HL-60 (cell line): ENCODE measurements around the gene TMEM141.

ENCODE experiments used
- SPI1 ChIP-seq: IDR thresholded peaks from 2 replicates; pipeline ENCODE4 v1.6.1; 2012; ENCODE audit warnings: low read depth, mild to moderate bottlenecking, borderline replicate concordance
- TF ChIP-seq, protein P1 (sequence below): IDR thresholded peaks from one replicate; pipeline ENCODE4 v1.5.1; 2011; ENCODE audit warnings: low read length, control low read depth, inconsistent platforms; ENCODE audit not compliant: insufficient read depth
- TF ChIP-seq, protein P2 (sequence below): IDR thresholded peaks from 2 replicates; pipeline ENCODE4 v1.6.1; 2012; ENCODE audit warnings: low read depth; ENCODE audit not compliant: insufficient replicate concordance

DNA sequence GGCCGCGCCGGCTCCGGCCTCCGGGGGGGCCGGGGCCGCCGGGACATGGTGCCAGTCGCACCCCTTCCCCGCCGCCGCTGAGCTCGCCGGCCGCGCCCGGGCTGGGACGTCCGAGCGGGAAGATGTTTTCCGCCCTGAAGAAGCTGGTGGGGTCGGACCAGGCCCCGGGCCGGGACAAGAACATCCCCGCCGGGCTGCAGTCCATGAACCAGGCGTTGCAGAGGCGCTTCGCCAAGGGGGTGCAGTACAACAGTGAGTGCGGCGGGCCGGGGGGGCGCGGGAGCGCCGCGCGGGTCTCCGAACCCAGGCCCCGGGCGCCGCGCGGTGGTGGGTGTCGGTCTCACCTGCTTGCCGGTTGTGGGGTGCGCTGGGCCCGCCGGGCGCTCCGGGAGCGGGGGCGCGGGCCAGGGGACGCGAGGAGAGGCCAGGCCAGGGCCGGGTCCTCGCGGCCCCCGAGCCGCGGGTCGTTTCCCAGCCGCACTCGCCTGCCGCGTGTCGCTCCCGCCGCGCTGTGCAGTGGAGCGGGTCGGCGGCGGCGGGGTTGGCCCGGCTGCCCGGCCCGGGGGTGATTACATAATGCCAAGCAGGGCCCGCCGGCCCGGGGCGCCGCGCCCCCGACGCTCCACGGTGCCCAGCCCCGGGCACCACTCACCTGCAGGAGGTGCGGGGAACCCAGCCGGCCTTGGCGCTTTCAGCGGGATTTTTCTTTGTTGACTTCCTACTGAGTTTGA lies 17.1 kb downstream of the TMEM141 start:
- TF ChIP-seq, protein P1, sequence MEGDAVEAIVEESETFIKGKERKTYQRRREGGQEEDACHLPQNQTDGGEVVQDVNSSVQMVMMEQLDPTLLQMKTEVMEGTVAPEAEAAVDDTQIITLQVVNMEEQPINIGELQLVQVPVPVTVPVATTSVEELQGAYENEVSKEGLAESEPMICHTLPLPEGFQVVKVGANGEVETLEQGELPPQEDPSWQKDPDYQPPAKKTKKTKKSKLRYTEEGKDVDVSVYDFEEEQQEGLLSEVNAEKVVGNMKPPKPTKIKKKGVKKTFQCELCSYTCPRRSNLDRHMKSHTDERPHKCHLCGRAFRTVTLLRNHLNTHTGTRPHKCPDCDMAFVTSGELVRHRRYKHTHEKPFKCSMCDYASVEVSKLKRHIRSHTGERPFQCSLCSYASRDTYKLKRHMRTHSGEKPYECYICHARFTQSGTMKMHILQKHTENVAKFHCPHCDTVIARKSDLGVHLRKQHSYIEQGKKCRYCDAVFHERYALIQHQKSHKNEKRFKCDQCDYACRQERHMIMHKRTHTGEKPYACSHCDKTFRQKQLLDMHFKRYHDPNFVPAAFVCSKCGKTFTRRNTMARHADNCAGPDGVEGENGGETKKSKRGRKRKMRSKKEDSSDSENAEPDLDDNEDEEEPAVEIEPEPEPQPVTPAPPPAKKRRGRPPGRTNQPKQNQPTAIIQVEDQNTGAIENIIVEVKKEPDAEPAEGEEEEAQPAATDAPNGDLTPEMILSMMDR = no peak
- TF ChIP-seq, protein P2, sequence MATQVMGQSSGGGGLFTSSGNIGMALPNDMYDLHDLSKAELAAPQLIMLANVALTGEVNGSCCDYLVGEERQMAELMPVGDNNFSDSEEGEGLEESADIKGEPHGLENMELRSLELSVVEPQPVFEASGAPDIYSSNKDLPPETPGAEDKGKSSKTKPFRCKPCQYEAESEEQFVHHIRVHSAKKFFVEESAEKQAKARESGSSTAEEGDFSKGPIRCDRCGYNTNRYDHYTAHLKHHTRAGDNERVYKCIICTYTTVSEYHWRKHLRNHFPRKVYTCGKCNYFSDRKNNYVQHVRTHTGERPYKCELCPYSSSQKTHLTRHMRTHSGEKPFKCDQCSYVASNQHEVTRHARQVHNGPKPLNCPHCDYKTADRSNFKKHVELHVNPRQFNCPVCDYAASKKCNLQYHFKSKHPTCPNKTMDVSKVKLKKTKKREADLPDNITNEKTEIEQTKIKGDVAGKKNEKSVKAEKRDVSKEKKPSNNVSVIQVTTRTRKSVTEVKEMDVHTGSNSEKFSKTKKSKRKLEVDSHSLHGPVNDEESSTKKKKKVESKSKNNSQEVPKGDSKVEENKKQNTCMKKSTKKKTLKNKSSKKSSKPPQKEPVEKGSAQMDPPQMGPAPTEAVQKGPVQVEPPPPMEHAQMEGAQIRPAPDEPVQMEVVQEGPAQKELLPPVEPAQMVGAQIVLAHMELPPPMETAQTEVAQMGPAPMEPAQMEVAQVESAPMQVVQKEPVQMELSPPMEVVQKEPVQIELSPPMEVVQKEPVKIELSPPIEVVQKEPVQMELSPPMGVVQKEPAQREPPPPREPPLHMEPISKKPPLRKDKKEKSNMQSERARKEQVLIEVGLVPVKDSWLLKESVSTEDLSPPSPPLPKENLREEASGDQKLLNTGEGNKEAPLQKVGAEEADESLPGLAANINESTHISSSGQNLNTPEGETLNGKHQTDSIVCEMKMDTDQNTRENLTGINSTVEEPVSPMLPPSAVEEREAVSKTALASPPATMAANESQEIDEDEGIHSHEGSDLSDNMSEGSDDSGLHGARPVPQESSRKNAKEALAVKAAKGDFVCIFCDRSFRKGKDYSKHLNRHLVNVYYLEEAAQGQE = no peak
- no peak for TF ChIP-seq SPI1
